ENCODE data around the gene ATG2A. TPM values are rescaled to one million over a fixed set of nuclear protein-coding genes. Genes with fewer than 3 reads are reported as not detected.

ATG2A gene
- total RNA-seq, 1 donor from 2014 or later = 16.3 TPM

- H3K27ac Mint-ChIP-seq (ENCODE audit: unreplicated experiment) = no peak overlapping the region
- TF ChIP-seq, protein P1, sequence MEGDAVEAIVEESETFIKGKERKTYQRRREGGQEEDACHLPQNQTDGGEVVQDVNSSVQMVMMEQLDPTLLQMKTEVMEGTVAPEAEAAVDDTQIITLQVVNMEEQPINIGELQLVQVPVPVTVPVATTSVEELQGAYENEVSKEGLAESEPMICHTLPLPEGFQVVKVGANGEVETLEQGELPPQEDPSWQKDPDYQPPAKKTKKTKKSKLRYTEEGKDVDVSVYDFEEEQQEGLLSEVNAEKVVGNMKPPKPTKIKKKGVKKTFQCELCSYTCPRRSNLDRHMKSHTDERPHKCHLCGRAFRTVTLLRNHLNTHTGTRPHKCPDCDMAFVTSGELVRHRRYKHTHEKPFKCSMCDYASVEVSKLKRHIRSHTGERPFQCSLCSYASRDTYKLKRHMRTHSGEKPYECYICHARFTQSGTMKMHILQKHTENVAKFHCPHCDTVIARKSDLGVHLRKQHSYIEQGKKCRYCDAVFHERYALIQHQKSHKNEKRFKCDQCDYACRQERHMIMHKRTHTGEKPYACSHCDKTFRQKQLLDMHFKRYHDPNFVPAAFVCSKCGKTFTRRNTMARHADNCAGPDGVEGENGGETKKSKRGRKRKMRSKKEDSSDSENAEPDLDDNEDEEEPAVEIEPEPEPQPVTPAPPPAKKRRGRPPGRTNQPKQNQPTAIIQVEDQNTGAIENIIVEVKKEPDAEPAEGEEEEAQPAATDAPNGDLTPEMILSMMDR (IDR thresholded peaks at IDR 0.05) = no peak
- no peak for DNase-seq (ENCODE audit: low spot score)
- no peaks in the 10 kb centered on the region for H3K9me3 Mint-ChIP-seq (ENCODE audit: low read depth)
- H3K4me3 Mint-ChIP-seq (ENCODE audit: unreplicated experiment) = no peak overlapping the region
- no peaks in the 10 kb centered on the region for H3K27me3 Mint-ChIP-seq (ENCODE audit: low read depth)
- peaks cover 12% of the 10 kb centered on the region for H3K36me3 Mint-ChIP-seq (ENCODE audit: low read depth)
- peaks cover 21% of the 10 kb centered on the region for H3K4me1 Mint-ChIP-seq (ENCODE audit: low read depth)
These were observed 2.9 kb downstream of the ATG2A start for GRCh38 chr11:64914123-64914522.

GRCh38 chr11:64913171-64913727, 3.8 kb downstream of the ATG2A start:
- no peak overlapping the region for H3K4me3 Mint-ChIP-seq (ENCODE audit: unreplicated experiment)
- no peaks in the 10 kb centered on the region for H3K27me3 Mint-ChIP-seq (ENCODE audit: low read depth)
- H3K36me3 Mint-ChIP-seq (ENCODE audit: low read depth) = peaks cover 16% of the 10 kb centered on the region
- DNase-seq (ENCODE audit: low spot score) = no peak
- TF ChIP-seq, protein P1 (IDR thresholded peaks at IDR 0.05) = no peak
- no peak overlapping the region for H3K27ac Mint-ChIP-seq (ENCODE audit: unreplicated experiment)
- H3K9me3 Mint-ChIP-seq (ENCODE audit: low read depth) = no peaks in the 10 kb centered on the region
- peaks cover 20% of the 10 kb centered on the region for H3K4me1 Mint-ChIP-seq (ENCODE audit: low read depth)

- no peak overlapping the region for H3K4me3 Mint-ChIP-seq (ENCODE audit: unreplicated experiment)
- H3K27ac Mint-ChIP-seq (ENCODE audit: unreplicated experiment) = no peak overlapping the region
- H3K27me3 Mint-ChIP-seq (ENCODE audit: low read depth) = no peaks in the 10 kb centered on the region
- peaks cover 10% of the 10 kb centered on the region for H3K4me1 Mint-ChIP-seq (ENCODE audit: low read depth)
- TF ChIP-seq, protein P1 (IDR thresholded peaks at IDR 0.05) = no peak
- H3K9me3 Mint-ChIP-seq (ENCODE audit: low read depth) = no peaks in the 10 kb centered on the region
- DNase-seq (ENCODE audit: low spot score) = no peak
- H3K36me3 Mint-ChIP-seq (ENCODE audit: low read depth) = peaks cover 21% of the 10 kb centered on the region
These were observed 5.3 kb downstream of the ATG2A start for GRCh38 chr11:64911689-64912088.

DNA sequence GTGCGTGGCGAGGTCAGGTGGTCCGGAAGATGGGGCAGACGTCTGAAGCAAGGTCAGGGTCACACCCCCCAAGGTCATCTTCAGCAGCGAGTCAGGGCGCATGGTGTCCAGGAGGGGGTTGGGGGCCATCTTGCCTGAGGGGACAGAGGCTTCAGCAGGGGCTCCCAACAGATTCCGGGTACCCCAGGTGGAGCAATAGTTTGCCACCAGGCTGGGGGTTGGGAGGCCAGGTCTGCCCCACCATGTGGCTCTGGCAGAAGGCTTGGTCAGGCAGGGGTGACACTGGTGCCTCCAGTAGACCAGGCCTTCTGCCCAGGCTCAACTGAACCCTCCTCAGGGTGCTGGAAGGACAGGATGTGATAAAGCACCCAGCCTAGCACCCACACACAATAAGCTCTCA, 5.9 kb downstream of the ATG2A start:
- Mint-ChIP-seq H3K27me3 (ENCODE audit: low read depth) (no peaks in the 10 kb centered on the region), H3K9me3 (ENCODE audit: low read depth) (no peaks in the 10 kb centered on the region)

GRCh38 chr11:64910451-64911093, 6.4 kb downstream of the ATG2A start:
- no peaks in the 10 kb centered on the region for H3K27me3 Mint-ChIP-seq (ENCODE audit: low read depth)
- H3K36me3 Mint-ChIP-seq (ENCODE audit: low read depth) = peaks cover 23% of the 10 kb centered on the region
- no peaks in the 10 kb centered on the region for H3K4me1 Mint-ChIP-seq (ENCODE audit: low read depth)
- H3K27ac Mint-ChIP-seq (ENCODE audit: unreplicated experiment) = no peak overlapping the region
- DNase-seq (ENCODE audit: low spot score) = no peak
- no peaks in the 10 kb centered on the region for H3K9me3 Mint-ChIP-seq (ENCODE audit: low read depth)
- H3K4me3 Mint-ChIP-seq (ENCODE audit: unreplicated experiment) = no peak overlapping the region
- TF ChIP-seq, protein P1 (IDR thresholded peaks at IDR 0.05) = no peak

More for the DNA sequence above, 5.9 kb downstream of the ATG2A start:
- H3K4me3 Mint-ChIP-seq (ENCODE audit: unreplicated experiment) = no peak overlapping the region
- no peak for DNase-seq (ENCODE audit: low spot score)
- TF ChIP-seq, protein P1 (IDR thresholded peaks at IDR 0.05) = no peak
- H3K27ac Mint-ChIP-seq (ENCODE audit: unreplicated experiment) = no peak overlapping the region
- peaks cover 21% of the 10 kb centered on the region for H3K36me3 Mint-ChIP-seq (ENCODE audit: low read depth)
- peaks cover 5% of the 10 kb centered on the region for H3K4me1 Mint-ChIP-seq (ENCODE audit: low read depth)

Measured in chondrocyte (in vitro differentiated cells).